ENCODE measurements around the gene DSTYK.

The DSTYK gene

GRCh38 chr1:205121660-205122488 is 89.6 kb downstream of the DSTYK start, which contains the start of gene RBBP5:
TSS of gene RBBP5 (minus strand) at chr1:205121978. CDS start at chr1:205121873, 105 bp downstream.
- DNase-seq: peak; percentile 97

GRCh38 chr1:205118752-205119151 is 92.8 kb downstream of the DSTYK start:
- no peak for DNase-seq

DNA sequence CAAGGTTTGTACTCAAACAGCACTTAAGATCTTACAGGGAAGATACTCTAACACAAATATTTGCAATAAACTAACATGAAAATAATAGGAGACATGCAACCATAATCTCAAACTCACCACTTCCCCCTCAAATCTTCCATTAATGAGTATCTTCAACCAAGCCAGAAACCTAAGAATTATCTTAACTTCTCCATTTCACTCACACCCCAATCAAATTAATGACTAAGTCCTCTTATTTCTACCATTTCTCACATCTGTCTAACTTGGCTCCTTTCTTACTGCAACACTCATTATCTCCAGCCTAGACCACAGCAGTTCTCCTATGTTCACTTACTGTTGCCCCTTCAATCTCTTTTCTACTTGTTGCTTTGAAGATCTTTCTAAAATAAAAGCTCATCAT is 100.1 kb downstream of the DSTYK start:
- no peak for DNase-seq

- no peak for DNase-seq
Measured at GRCh38 chr1:205109711-205110110, 101.8 kb downstream of the DSTYK start.

GRCh38 chr1:205109269-205109668 is 102.2 kb downstream of the DSTYK start:
- no peak for DNase-seq

GRCh38 chr1:205108464-205108863 is 103.0 kb downstream of the DSTYK start:
- DNase-seq: no peak

GRCh38 chr1:205107327-205107726 is 104.2 kb downstream of the DSTYK start:
- DNase-seq: no peak

GRCh38 chr1:205102404-205102803 is 109.1 kb downstream of the DSTYK start:
- no peak for DNase-seq

DNA sequence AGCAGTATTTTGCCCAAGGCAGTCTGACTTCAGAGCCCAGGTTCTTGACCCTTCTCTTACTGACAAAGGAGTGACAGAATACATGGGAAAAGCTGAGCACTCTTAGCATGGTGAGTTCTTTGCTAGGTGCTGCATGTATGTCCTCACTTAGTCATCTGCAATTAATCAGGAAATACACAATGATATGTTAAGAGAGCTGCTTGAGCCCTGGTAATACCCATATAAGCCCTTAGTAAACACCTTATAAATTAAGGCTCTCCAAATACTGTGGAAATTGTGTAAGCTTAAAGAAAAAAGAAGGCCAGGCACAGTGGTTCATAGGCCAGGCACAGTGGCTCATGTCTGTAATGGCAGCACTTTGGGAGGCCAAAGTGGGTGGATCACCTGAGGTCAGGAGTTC is 113.3 kb downstream of the DSTYK start:
- DNase-seq: no peak

- no peak for DNase-seq
Measured at GRCh38 chr1:205095422-205095821, 116.1 kb downstream of the DSTYK start.
